ENCODE data around the gene CFAP90.

GRCh38 chr5:7781899-7782298 lies 69.0 kb downstream of the CFAP90 start:
- TF ChIP-seq CTCF (IDR thresholded peaks at IDR 0.05) (no peak), POLR2A (IDR thresholded peaks at IDR 0.05) (no peak)

All from lower leg skin (tissue), 3 donors.